ENCODE measurements around the gene PSEN1. TPM values are rescaled to one million over a fixed set of nuclear protein-coding genes. Genes with fewer than 3 reads are reported as not detected.

PSEN1 gene
- total and polyA plus RNA-seq, 2 donors (not counting 3 experiments of a cell fraction or from before 2014, with no cell fraction given): 16.5 to 36.8 TPM

Small RNA genes within 50 kb of the gene (small RNA-seq; reads per million reads assigned to genes)
- gene AC004858.1 (ENCODE audit: insufficient read depth, insufficient read length, low read depth, low replicate concordance): not detected
- not detected for gene RNU6-419P (ENCODE audit: insufficient read depth, insufficient read length, low read depth, low replicate concordance)

Other genes with a start within 250 kb of the PSEN1 start
- 3.5 and 8.1 TPM in 2 replicates for gene DPF3, start 242.4 kb upstream of the PSEN1 start, total RNA-seq
- gene DPF3, start 242.4 kb upstream of the PSEN1 start, polyA plus RNA-seq: 1.5 and 2.4 TPM in 2 replicates
- 8.6 and 14.5 TPM in 2 replicates for gene DCAF4, start 210.0 kb upstream of the PSEN1 start, total RNA-seq
- gene DCAF4, start 210.0 kb upstream of the PSEN1 start, polyA plus RNA-seq: 9.8 and 15.8 TPM in 2 replicates
- gene ZFYVE1, start 109.4 kb upstream of the PSEN1 start, total RNA-seq: 29.2 and 30.7 TPM in 2 replicates
- gene ZFYVE1, start 109.4 kb upstream of the PSEN1 start, polyA plus RNA-seq: 26.9 and 27.3 TPM in 2 replicates
- gene RBM25, start 78.0 kb upstream of the PSEN1 start, total RNA-seq: 86.1 and 87.0 TPM in 2 replicates
- gene RBM25, start 78.0 kb upstream of the PSEN1 start, polyA plus RNA-seq: 12.5 and 20.6 TPM in 2 replicates
- 3.1 and 6.4 TPM in 2 replicates for gene PAPLN, start 101.0 kb downstream of the PSEN1 start, total RNA-seq
- 5.5 and 6.0 TPM in 2 replicates for gene PAPLN, start 101.0 kb downstream of the PSEN1 start, polyA plus RNA-seq

Data from endothelial cell of umbilical vein (primary cell).